NCI-H1048 (cell line): Measurements from ENCODE around the gene PTPRG.
"Not testable (repeated sequence)": the region's sequence is repeated elsewhere in the genome, so short reads cannot be mapped to it uniquely, and the experiment has no call there.

ENCODE experiments used
- DNase-seq: peaks from one replicate; lab custom pipeline; 2025; lab: John Stamatoyannopoulos, UW

Gene PTPRG

GRCh38 chr3:61685755-61686154 lies 124.4 kb downstream of the PTPRG start:
- DNase-seq = no peak

- no peak for DNase-seq
Observed at GRCh38 chr3:61686228-61686648, 124.9 kb downstream of the PTPRG start.

GRCh38 chr3:61687206-61687605 lies 125.8 kb downstream of the PTPRG start:
- DNase-seq = no peak

GRCh38 chr3:61687663-61688306 lies 126.4 kb downstream of the PTPRG start:
- no peak for DNase-seq

- no peak for DNase-seq
Observed at GRCh38 chr3:61688307-61688984, 127.1 kb downstream of the PTPRG start.

- DNase-seq = no peak
Observed at GRCh38 chr3:61690016-61690415, 128.6 kb downstream of the PTPRG start.

GRCh38 chr3:61691466-61691865 lies 130.1 kb downstream of the PTPRG start:
- DNase-seq = no peak

- no peak for DNase-seq
Observed at GRCh38 chr3:61697301-61697700, 135.9 kb downstream of the PTPRG start.

- DNase-seq = not testable (repeated sequence)
Observed at GRCh38 chr3:61698278-61699072, 137.1 kb downstream of the PTPRG start.

- no peak for DNase-seq
Observed at GRCh38 chr3:61699622-61700021, 138.3 kb downstream of the PTPRG start.

GRCh38 chr3:61701011-61701410 lies 139.6 kb downstream of the PTPRG start:
- DNase-seq = no peak

GRCh38 chr3:61702453-61702852 lies 141.1 kb downstream of the PTPRG start:
- no peak for DNase-seq

GRCh38 chr3:61704807-61705206 lies 143.4 kb downstream of the PTPRG start:
- DNase-seq = no peak

- no peak for DNase-seq
Observed at GRCh38 chr3:61707492-61707891, 146.1 kb downstream of the PTPRG start.

GRCh38 chr3:61710920-61711319 lies 149.5 kb downstream of the PTPRG start:
- not testable (repeated sequence) for DNase-seq

GRCh38 chr3:61714225-61714624 lies 152.9 kb downstream of the PTPRG start:
- no peak for DNase-seq

- DNase-seq = no peak
Observed at GRCh38 chr3:61715886-61716527, 154.6 kb downstream of the PTPRG start.

GRCh38 chr3:61716693-61717092 lies 155.3 kb downstream of the PTPRG start:
- DNase-seq = not testable (repeated sequence)

- no peak for DNase-seq
Observed at GRCh38 chr3:61718565-61718964, 157.2 kb downstream of the PTPRG start.

- no peak for DNase-seq
Observed at GRCh38 chr3:61719278-61719977, 158.1 kb downstream of the PTPRG start.

GRCh38 chr3:61723038-61723437 lies 161.7 kb downstream of the PTPRG start:
- DNase-seq = no peak

- no peak for DNase-seq
Observed at GRCh38 chr3:61724183-61724582, 162.8 kb downstream of the PTPRG start.
